Measurements from ENCODE around the gene LATS1.
A peak's percentile ranks its signal among the peaks of the same experiment; 100 is the strongest.

Gene LATS1

DNA sequence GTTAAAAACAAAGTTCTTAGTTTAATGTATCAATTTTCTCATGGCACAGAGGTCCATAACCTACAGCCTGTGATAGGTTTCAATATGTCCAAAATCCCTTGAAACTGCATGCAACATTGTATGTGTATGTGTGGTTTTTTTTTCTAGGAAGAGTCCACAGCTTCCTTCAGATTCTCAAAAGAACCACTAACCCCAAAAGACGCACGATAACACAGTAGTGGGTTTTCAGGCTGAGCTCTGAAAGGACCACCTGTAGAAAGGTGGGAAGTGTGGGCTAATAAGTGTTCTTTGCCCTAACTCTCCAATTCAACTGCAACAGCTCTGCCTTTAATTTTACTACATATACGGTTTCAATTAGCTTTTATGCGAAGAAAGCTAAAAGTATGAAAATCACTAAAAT is 57.9 kb downstream of the LATS1 start:
- DNase-seq (ENCODE audit: low read depth in 1 of 2, low spot score in 1 of 2) = no peak

DNA sequence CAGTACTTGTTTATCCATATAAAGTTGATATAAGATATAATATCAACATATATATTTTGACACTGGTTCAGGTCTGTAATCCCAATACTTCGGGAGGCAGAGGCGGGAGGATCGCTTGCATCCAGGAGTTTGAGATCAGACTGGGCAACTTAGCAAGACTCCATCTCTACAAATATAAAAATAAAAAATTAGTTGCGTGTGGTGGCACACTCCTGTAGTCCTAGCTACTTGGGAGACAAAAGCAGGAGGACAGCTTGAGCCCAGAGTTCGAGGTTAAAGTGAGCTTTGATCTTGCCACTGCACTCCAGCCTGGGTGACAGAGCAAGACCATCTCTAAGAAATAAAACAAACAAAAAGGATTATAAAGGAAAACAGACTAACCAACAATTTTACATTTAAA is 60.5 kb downstream of the LATS1 start:
- DNase-seq (ENCODE audit: low read depth in 1 of 2, low spot score in 1 of 2) = no peak

DNA sequence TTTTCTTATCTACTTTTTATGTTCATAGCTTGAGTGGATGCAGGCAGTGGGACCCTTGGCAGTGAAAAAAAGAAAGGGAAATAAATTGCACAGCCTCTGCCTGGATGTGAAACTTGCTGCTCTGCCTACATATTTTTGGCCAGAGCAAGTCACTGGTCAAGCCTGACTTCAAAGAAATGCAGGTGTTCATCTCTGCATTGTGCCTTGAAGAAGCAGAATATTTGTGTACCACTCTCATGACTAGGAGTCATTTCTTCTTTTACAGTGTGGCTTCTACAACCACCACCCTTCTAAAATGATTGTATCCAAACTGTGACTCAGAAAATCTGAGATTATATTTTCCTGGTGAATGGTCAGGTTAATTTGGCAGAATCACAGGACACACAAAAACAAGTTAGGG is 66.8 kb downstream of the LATS1 start:
- no peak for DNase-seq (ENCODE audit: low read depth in 1 of 2, low spot score in 1 of 2)

DNA sequence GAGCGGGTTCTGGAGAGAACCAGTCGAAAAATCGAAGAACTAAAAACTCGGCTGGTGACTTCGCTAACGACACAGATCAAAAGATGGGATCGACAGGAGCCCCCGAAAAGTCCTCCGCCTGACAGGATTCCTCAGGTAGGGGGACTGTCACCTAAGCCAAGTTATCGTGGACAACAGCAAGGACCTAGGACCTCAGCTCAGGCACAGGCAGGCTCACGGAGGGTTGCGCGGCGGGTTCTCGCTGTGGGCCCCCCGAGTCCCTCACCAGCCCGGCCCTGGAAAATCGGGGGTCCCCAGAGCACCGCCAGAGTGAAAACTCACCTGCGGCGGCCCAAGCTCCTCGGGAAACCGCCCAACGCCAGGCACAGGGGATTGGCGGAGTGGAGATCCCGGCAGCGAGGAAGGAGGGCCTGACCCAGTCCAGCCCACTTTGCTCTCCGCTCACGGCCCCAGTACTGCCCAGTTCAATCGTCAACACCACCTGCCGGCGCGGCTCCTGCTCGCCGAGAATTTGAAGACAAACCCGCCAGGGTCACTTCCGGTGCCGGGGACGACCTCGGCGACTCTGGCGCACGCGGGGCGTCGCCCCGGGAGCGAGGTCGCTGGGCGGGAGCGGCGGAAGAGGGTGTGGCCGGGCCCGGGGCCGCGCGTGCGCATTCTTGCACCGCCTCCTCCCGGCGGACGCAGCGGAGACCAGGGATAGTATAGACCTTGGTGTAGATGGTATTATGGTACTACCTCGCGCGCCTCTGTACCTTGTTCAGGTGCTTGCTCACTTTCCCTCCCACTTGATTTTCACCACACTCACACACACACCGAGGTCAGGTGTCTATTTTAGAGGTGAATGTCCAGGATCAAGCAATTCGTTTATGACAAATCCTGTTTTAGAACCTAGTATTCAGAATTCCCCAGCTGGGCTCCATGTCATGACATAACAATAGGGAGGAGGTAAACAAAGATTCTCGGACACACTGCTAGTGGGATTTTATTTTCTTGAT is 69.5 kb downstream of the LATS1 start, which contains the start of gene KATNA1:
KATNA1 (minus strand) TSS at position 567 of the 998 bp plus-strand sequence. CDS start 10,167 bp downstream, outside the sequence.
- peak; percentile 75 to 82 for DNase-seq (ENCODE audit: low read depth in 1 of 2, low spot score in 1 of 2)

DNA sequence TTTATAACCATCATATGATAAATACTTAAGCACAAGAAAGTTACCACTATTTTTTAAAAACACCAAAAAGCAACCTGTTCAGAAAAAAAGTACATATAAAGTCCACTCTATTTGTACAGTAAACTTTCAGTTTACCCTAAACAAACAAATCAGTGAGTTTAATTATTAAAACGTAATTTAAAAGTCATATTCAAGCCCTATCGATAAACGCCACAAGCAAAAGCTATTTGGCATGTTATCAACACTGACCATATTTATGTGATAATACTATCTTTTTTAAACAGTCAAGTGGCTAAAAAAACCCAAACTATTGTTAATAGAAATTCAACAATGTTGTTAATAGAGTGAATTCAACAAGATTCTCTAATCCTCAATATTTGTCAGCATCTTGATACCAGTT is 71.3 kb downstream of the LATS1 start:
- no peak for DNase-seq (ENCODE audit: low read depth in 1 of 2, low spot score in 1 of 2)

DNA sequence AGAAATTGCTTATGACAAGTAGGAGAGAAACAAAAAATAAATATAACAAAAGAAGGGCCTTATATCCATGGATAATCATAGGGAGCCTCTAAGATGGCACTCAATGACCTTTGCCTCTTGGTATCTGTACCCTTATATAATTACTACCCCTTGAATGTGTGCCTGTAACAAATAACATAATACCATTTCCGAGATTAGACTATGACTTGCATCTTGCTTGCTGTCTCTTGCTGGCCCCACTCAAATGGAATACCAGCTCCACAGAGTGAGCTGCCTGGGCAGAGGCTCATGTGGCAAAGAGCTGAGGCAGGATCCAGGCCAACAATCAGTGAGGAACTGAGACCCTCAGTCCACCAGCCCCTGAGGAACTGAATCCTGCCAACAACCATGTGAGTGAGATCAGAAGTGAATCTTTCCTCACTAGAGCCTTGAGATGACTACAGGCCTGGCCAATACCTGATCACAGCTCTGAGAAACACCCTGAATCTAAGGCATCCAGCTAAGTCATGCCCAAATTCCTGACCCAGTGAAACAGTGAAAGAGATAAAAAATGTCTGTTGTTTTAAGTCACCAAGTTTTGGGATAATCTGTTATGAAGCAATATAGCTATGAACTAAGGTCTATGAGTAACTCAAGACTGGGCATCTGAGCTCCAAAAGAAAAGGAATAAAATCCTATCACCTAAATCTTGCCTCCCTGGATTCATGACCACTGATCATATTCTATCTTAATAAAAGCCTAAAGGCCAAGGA is 74.9 kb downstream of the LATS1 start:
- DNase-seq (ENCODE audit: low read depth in 1 of 2, low spot score in 1 of 2) = no peak

DNA sequence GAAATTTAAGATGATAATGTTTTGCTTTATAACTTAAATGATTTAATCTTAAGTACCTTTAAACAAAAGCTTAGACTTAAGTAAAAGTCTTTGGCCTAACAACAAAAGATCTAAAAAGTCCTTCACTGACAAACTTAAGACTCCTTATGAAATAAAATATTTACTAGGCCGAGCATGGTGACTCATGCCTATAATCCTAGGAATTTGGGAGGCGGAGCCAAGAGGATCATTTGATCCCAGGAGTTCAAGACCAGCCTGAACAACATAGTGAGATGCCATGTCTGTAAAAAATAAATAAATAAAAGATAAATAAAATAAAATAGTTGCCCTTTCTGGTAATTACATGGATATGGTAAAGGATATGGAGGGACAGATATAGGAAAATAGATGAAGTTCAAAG is 81.8 kb downstream of the LATS1 start:
- DNase-seq (ENCODE audit: low read depth in 1 of 2, low spot score in 1 of 2) = no peak

DNA sequence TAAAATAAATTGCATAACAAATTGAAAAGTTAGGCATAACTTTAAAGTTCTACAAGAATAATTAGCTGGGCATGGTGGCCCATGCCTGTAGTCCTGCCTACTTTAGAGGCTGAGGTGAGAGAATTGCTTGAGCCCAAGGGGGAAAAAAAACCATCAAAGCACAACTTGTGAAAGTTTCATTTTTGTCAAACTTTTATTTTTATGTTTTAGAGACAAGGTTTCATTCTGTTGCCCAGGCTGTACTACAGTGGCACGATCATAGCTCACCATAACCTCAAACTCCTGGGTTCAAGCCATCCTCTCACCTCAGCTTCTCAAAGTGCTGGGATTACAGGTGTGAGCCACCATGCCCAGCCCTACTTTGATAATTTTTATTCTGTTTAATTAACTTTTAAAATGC is 83.6 kb downstream of the LATS1 start:
- DNase-seq (ENCODE audit: low read depth in 1 of 2, low spot score in 1 of 2) = no peak

DNA sequence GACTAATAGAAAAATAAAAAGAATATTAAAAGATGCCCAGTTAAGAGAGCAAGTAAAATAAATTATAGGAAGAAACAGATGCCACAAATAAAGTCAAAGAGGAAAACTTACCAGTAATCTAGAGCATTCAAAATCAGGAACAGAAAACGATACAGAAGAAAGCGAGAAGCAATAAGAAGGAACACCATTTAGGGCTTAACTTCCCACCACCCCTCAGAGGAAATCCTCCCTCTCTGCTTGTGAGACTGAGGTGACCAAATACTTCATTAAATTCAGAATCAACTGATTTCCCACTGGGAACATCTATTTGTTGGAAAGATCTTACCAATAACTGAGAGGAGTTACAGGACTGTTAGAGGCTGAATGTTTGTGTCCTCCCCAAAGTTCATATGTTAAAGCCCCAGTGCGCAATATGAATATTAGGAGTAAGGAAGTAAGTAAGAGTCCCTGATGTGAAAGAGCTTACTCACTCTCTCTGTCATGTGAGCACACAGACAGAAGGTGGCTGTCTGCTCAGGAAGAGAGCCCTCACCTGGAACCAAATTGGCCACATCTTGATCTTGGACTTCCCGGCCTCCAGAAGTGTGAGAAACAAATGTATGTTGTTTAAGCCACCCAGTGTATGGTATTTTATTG is 88.9 kb downstream of the LATS1 start:
- DNase-seq (ENCODE audit: low read depth in 1 of 2, low spot score in 1 of 2) = no peak

DNA sequence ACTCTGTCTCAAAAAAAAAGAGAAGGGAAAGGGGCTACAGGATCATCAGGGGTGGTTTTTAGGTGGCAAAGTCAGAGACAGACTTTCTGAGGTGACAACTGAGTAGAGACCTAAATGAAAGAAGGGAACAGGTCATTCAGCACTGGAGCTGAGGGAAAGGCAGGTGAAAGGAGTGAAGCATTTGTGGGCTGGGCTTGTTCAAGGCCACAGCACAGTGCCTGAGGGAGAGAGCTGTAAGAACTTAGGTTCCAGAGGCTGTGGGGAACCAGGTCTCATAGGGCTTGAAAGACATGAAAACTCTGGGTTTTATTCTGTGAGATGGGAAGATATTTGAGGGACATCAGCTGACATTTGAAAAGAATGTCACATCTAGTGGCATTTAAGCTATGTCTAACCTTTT is 90.2 kb downstream of the LATS1 start:
- DNase-seq (ENCODE audit: low read depth in 1 of 2, low spot score in 1 of 2) = no peak

DNA sequence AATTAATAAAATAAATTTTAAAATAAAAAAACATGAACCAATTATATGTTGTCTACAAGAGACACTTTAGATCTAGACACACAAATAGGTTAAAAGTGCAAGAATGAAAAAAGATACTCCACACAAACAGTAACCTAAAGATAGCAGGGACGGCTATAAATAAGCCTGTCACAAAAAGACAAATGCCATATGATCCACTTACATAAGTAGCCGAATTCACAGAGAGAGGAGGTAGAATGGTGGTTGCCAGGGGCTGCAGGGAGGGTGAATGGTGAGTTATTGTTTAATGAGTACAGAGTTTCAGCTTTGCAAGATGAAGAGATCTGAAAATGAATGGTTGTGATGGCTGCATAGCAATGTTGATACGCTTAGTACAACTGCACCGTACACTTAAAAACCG is 102.1 kb downstream of the LATS1 start:
- DNase-seq (ENCODE audit: low read depth in 1 of 2, low spot score in 1 of 2) = no peak

DNA sequence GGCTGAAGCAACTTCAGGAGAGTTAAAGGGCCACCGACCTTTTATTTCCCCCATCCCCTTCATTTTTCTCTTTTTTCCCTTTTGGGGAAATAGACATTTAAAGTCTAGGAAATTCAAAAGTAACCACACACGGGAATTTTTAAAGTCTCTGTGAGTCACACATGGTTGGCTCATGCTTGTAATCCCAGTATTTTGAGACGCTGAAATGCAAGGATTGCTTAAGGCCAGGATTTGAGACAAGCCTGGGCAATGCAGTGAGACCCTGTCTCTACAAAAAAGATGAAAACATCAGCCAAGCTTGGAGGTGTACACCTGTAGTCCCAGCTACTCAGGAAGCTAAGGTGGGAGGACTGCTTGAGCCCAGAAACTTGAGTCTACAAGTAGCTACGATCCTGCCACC is 103.6 kb downstream of the LATS1 start:
- no peak for DNase-seq (ENCODE audit: low read depth in 1 of 2, low spot score in 1 of 2)

DNA sequence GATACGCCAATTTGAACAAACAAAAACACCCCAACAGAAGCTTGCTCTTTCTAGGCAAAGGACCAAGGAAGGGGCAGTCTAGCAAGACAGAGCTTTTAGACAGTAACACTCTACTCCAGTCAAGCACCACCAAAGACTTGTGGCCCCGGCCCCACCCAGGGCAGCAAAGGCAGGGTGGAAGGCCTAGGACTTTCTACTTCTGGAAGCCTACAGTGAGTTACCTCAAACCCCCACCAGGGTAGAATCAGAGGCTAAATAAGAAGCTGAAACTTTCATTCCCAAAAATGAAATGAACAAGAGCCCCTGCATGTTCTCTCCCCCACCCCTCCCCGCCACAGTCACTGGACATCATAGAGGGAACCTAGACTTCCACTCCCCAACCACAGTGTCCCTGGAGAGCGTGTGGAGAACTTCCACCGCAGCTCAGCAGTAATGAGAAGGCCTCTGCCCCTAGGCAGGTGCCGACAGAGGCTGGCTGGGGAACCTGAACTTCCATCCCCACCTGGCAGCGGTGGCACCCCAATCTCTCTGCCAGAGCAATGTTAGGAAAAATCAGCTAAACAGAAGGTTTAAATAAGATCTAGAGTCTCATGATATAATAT is 109.4 kb downstream of the LATS1 start:
- no peak for DNase-seq (ENCODE audit: low read depth in 1 of 2, low spot score in 1 of 2)
